HFFc6 (cell line): ENCODE measurements around the gene TUBB4B. TPM values are rescaled to one million over a fixed set of nuclear protein-coding genes. Genes with fewer than 3 reads are reported as not detected.

Source experiments
- DNase-seq: peaks from one replicate; pipeline ENCODE4 v3.0.0-alpha.2; 2018
- H3K27ac Mint-ChIP-seq: 2 replicates; pipeline ENCODE4 v1.8.0; 2020; ENCODE audit warnings: mild to moderate bottlenecking, mixed read lengths
- H3K27me3 Mint-ChIP-seq: 2 replicates; pipeline ENCODE4 v1.8.0; 2021; ENCODE audit warnings: mild to moderate bottlenecking, moderate library complexity, mixed read lengths; ENCODE audit not compliant: insufficient read depth
- H3K36me3 Mint-ChIP-seq: 2 replicates; pipeline ENCODE4 v1.8.0; 2021; ENCODE audit warnings: low read depth, mixed read lengths
- H3K4me1 Mint-ChIP-seq: 2 replicates; pipeline ENCODE4 v1.8.0; 2020; ENCODE audit warnings: low read depth, mixed read lengths
- H3K4me3 Mint-ChIP-seq: 2 replicates; pipeline ENCODE4 v1.8.0; 2020; ENCODE audit warnings: mild to moderate bottlenecking, moderate library complexity, mixed read lengths
- H3K9me3 Mint-ChIP-seq: 2 replicates; pipeline ENCODE4 v1.8.0; 2020; ENCODE audit warnings: mild to moderate bottlenecking, mixed read lengths
- CTCF ChIP-seq: fragments of 200-600 bp; sonication (generic); IDR thresholded peaks from 2 replicates; pipeline ENCODE4 v1.5.0; 2021; ENCODE audit warnings: antibody characterized with exemption, mild to moderate bottlenecking
- total RNA-seq, 6 experiments: library from RNA; stranded (reverse); fragmentation: NEBNext Ultra II Directional; extraction: Animal tissue kit (Norgen Biotek cat#: 25700); gene quantifications; 2 replicates in 1 of 6; 3 replicates in 5 of 6; pipeline ENCODE4 v1.2.3, GENCODE V29; 2021

The TUBB4B gene
- total RNA-seq, 6 experiments from 2014 or later, result 415 to 760 (median 681) TPM

GRCh38 chr9:137224830-137225694 is 16.0 kb upstream of the TUBB4B start, which contains the start of gene CYSRT1:
Gene CYSRT1, plus strand, starts transcription at chr9:137225174. Its CDS starts 448 bp downstream, at chr9:137225622.
- Mint-ChIP-seq H3K27ac (peak within 1 kb of the TSS; percentile 72), H3K27me3 (no peaks in the 10 kb centered on the region; the same call in 1 of the 2 replicates), H3K36me3 (no peaks in the 10 kb centered on the region), H3K4me3 (peak within 1 kb of the TSS; percentile 81), H3K9me3 (no peaks in the 10 kb centered on the region), H3K4me1 (peaks cover 7% of the 10 kb centered on the region)
- no peak for DNase-seq
- TF ChIP-seq CTCF, result no peak

- no peaks in the 10 kb centered on the region; the same call in 1 of the 2 replicates for H3K27me3 Mint-ChIP-seq
- no peak for DNase-seq
- H3K4me1 Mint-ChIP-seq, result peaks cover 7% of the 10 kb centered on the region
- no peak overlapping the region for H3K4me3 Mint-ChIP-seq
- no peaks in the 10 kb centered on the region for H3K9me3 Mint-ChIP-seq
- no peaks in the 10 kb centered on the region for H3K36me3 Mint-ChIP-seq
- no peak overlapping the region for H3K27ac Mint-ChIP-seq
- TF ChIP-seq CTCF, result no peak
These were observed 15.3 kb upstream of the TUBB4B start for GRCh38 chr9:137225699-137226331.

GRCh38 chr9:137226338-137227053 is 14.6 kb upstream of the TUBB4B start:
- Mint-ChIP-seq H3K9me3 (no peaks in the 10 kb centered on the region), H3K4me1 (peaks cover 7% of the 10 kb centered on the region), H3K36me3 (no peaks in the 10 kb centered on the region), H3K27me3 (no peaks in the 10 kb centered on the region; the same call in 1 of the 2 replicates), H3K27ac (no peak overlapping the region), H3K4me3 (no peak overlapping the region)
- TF ChIP-seq CTCF, result no peak
- DNase-seq, result peak; percentile 36

- H3K36me3 Mint-ChIP-seq, result no peaks in the 10 kb centered on the region
- peak; percentile 65 for DNase-seq
- no peak within 1 kb of the TSS for H3K4me3 Mint-ChIP-seq
- H3K9me3 Mint-ChIP-seq, result no peaks in the 10 kb centered on the region
- H3K27me3 Mint-ChIP-seq, result no peaks in the 10 kb centered on the region; the same call in 1 of the 2 replicates
- no peak within 1 kb of the TSS for H3K27ac Mint-ChIP-seq
- peaks cover 7% of the 10 kb centered on the region for H3K4me1 Mint-ChIP-seq
- peak; percentile 92 for TF ChIP-seq CTCF
These were observed 13.8 kb upstream of the TUBB4B start, which contains the start of gene RNF224 for GRCh38 chr9:137227054-137227852. Gene RNF224, plus strand, starts transcription at chr9:137227502. Its CDS starts 834 bp downstream, at chr9:137228336.
